Fibroblast of the aortic adventitia (primary cell): Measurements from ENCODE around the gene SLC7A4. TPM values are rescaled to one million over a fixed set of nuclear protein-coding genes. Genes with fewer than 3 reads are reported as not detected.
A peak's percentile ranks its signal among the peaks of the same experiment; 100 is the strongest.

Experiments used
- DNase-seq: peaks from one replicate; pipeline ENCODE4 v3.0.0-alpha.2; 2010; ENCODE audit warnings: low read depth
- H3K4me3 ChIP-seq: 2 replicates; pipeline ENCODE4 v1.5.1; 2011; ENCODE audit warnings: low read depth, mild to moderate bottlenecking, control low read depth, low read length, moderate library complexity
- CTCF ChIP-seq: IDR thresholded peaks from 2 replicates; pipeline ENCODE4 v1.5.1; 2011; ENCODE audit warnings: mild to moderate bottlenecking, low read length, control low read depth, inconsistent platforms; ENCODE audit not compliant: insufficient read depth
- total RNA-seq: library from RNA; depleted of rRNA; stranded (reverse); fragments of >200 nt; gene quantifications from 2 replicates; pipeline ENCODE4 v1.2.3, GENCODE V29; 2012; ENCODE audit warnings: low replicate concordance

The SLC7A4 gene
- total RNA-seq, 1 donor = 0.09 TPM

DNA sequence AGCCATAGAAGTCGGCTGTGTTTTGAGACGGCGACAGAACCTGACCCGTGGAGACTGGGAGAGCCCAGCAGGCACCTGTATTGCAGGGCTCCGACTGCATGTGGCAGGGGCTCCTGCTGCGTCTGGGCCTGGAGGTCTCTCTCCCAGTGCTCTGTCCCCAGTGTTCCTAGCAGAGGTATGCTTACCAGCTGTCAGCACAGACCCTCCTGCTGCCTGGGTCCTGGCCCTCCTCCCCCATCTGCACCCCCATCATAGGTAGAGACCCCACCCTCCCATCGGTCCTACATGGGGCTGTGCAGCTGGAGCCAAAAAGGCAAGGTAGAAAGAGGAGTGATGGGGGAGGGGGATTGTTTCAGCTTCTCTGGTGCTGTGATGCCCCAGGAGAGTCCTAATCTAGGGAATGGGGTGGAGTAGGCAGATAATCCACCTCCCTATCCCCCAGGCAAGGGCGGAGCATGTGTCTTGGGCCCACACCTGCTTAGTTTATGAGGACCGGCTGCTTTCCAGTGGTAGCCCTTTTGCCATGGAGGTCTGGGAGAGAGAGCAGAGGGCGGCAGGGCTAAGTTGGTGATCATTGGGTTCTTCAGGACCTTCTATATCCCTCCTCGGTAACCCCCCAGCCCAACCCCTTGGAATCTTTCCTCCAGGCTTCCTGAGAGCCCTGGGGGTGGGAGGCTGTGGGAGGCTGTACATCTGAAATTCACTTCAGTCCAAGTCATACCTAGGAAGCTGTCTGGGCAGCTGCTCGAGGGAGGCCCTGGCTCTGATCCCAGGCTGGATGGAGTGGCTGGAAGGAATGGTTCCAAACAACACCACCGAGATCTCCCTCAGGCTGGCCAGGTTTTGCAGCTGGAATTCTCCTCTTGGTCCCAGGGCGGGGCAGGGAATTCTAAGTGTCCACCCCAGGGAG lies 5.3 kb downstream of the SLC7A4 start:
- peak; percentile 81 for DNase-seq
- H3K4me3 ChIP-seq = no peak overlapping the region
- no peak for TF ChIP-seq CTCF

DNA sequence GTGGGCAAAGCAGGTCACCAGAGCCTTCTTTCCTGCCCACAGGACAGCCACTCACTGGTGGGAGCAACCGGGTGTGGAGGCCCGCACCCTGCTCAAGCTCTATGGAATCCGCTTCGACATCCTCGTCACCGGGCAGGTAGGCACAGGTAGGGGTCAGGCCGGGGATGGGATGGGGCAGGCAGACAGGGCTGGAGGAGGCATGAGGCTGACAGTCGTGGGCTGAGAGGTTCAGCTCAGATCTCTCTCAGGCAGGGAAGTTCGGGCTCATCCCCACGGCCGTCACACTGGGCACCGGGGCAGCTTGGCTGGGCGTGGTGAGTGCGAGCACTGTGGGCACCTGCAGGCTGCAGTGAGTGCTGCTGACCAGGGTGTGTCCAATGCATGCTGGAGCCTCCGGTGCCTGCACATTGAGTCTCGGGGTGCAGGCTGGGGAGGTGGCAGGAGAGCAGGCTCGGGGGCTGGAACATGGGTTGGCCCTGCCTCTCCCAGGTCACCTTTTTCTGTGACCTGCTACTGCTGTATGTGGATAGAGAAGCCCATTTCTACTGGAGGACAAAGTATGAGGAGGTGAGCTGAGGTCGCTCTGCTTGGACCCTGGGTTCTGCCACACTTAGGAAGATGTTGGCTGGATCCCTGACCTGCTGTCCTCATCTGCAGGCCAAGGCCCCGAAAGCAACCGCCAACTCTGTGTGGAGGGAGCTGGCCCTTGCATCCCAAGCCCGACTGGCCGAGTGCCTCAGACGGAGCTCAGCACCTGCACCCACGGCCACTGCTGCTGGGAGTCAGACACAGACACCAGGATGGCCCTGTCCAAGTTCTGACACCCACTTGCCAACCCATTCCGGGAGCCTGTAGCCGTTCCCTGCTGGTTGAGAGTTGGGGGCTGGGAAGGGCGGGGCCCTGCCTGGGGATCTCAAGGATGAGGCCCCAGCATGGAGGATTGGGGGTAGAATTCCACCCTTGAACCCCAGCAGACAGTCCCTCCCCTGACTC lies 6.3 kb downstream of the SLC7A4 start:
- no peak for DNase-seq
- no peak overlapping the region for H3K4me3 ChIP-seq
- no peak for TF ChIP-seq CTCF

- TF ChIP-seq CTCF = no peak
- no peak overlapping the region for H3K4me3 ChIP-seq
- DNase-seq = no peak
Observed at GRCh38 chr22:21025266-21025665, 7.1 kb downstream of the SLC7A4 start.

DNA sequence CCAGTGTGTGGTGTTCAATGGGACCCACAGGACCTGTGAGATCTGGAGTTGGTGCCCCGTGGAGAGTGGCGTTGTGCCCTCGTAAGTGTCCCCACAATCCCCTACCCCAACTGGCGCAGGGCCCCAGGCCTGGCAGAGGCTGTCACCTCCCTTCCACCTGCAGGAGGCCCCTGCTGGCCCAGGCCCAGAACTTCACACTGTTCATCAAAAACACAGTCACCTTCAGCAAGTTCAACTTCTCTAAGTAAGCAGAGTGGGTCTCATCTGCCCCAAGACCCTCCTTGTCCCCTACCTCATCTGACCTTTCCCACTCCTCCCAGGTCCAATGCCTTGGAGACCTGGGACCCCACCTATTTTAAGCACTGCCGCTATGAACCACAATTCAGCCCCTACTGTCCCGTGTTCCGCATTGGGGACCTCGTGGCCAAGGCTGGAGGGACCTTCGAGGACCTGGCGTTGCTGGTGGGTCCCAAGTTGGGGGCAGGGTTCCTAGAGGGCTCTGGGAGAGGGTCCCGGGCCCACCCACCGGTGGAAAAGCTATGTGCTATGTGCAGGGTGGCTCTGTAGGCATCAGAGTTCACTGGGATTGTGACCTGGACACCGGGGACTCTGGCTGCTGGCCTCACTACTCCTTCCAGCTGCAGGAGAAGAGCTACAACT lies 9.3 kb downstream of the SLC7A4 start:
- DNase-seq = no peak
- no peak overlapping the region for H3K4me3 ChIP-seq
- no peak for TF ChIP-seq CTCF

- no peak for TF ChIP-seq CTCF
- H3K4me3 ChIP-seq = no peak overlapping the region
- no peak for DNase-seq
Observed at GRCh38 chr22:21022507-21022906, 9.9 kb downstream of the SLC7A4 start.

DNA sequence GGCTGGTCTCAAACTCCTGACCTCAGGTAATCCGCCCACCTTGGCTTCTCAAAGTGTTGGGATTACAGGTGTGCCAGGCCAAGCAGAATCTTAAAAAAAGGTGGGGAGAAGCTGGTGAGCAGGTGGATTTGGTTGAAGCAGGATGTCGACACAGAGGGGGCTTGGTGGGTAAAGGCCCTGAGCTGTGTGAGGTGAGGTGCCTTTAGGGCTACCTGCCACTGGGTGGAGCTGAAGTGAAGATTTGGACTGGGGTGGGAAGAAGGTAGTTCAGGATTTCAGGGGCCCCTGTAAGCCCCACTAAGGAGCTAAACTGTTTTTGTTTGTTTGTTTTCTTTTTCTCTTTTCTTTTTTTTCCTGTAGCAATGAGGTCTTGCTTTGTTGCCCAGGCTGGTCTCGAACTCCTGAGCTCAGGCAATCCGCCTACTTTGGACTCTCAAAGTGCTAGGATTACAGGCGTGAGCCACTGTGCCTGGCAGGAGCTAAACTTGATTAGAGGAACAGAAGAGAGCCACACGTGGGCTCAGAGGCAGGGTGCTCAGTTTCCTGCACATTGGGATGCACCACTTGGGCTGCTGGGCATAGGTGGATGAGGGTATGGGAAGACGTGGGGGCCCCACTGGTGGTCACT lies 11.4 kb downstream of the SLC7A4 start:
- TF ChIP-seq CTCF = peak; percentile 28
- no peak for DNase-seq
- no peak overlapping the region for H3K4me3 ChIP-seq
